Measurements from ENCODE around the gene KIF23. TPM values are rescaled to one million over a fixed set of nuclear protein-coding genes. Genes with fewer than 3 reads are reported as not detected.

Gene KIF23
- total RNA-seq = 10 to 100 TPM; 45.4 to 47.0 TPM

DNA sequence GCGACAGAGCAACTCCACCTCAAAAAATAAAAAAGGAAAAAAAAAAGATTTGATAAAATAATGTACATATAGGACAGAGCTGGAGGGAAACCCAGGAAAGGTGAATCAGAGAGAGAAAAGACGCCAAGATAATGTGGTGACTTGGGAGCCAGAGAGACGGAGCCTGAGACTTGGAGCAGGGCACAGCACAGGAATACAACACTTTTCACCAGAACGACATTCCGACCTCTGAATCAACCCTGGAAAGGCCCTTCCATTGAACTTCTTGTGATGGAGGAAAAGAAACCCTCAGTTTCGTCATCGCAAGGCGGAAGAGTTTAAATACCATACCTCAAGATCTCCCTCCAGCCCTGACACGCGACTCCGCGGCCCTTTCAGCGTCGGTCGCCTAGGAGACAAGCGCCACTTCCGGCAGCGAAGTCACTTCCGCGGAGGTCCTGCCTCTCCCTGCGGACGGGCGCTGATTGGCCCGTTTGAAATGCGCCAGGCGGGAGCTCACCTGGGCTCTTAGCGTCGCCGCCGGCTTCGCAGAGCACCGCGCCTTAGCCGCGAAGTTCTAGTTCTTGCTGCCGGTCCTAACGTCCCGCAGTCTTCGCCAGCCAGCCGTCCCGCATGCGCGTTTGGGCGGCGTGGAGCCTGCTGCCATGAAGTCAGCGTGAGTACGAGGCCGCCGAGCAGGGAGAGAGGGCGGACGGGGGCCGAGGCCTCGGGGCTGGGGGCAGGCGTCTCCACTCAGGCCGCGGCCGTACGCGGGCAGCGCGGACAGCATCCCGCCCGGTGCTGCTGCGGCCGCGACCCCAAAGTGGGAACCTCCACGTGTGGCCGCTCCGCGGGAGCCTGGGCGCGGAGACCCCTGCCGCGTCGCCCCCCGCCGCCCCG, at the start of gene KIF23:
Gene KIF23, plus strand, starts transcription at position 528 of the 879 bp plus-strand sequence. Its CDS starts 117 bp downstream, at position 645.
- ChIA-PET POLR2A (interaction anchor here (0.6 to 3.1 kb wide), 5 partner anchors 18 to 186 kb away, joined by 3 to 25 read pairs (median 3); partner anchors contain the start of gene RPLP1), CTCF (interaction anchor here (0.6 to 2.9 kb wide), 4 partner anchors 39 to 355 kb away, joined by 3 to 14 read pairs (median 4); no protein-coding TSS in a partner anchor)
- peaks cover 8% of the 10 kb centered on the region for H3K27me3 Mint-ChIP-seq
- DNase-seq = peak; percentile 95
- intact Hi-C loops (cut with micrococcal nuclease) = no loop called here
- peaks cover 21% of the 10 kb centered on the region for H3K36me3 Mint-ChIP-seq (ENCODE audit: low read depth)
- no peak for TF ChIP-seq CTCF (IDR thresholded peaks at IDR 0.05)
- H3K4me1 Mint-ChIP-seq (ENCODE audit: low read depth) = peaks cover 14% of the 10 kb centered on the region
- H3K27ac Mint-ChIP-seq = peak within 1 kb of the TSS; percentile 70
- ATAC-seq = peak; percentile 94
- H3K4me3 Mint-ChIP-seq = peak within 1 kb of the TSS; percentile 81
- no peaks in the 10 kb centered on the region for H3K9me3 Mint-ChIP-seq

- Mint-ChIP-seq H3K36me3 (ENCODE audit: low read depth) (no peaks in the 10 kb centered on the region), H3K27me3 (peaks cover 4% of the 10 kb centered on the region), H3K4me1 (ENCODE audit: low read depth) (no peaks in the 10 kb centered on the region), H3K9me3 (no peaks in the 10 kb centered on the region), H3K27ac (no peak overlapping the region), H3K4me3 (no peak overlapping the region)
- no peak for TF ChIP-seq CTCF (IDR thresholded peaks at IDR 0.05)
- POLR2A ChIA-PET = no interaction called here
- no peak for ATAC-seq
- intact Hi-C loops (cut with micrococcal nuclease) = no loop called here
- CTCF ChIA-PET = no interaction called here
- no peak for DNase-seq
Observed at GRCh38 chr15:69367236-69367635, 46.9 kb upstream of the KIF23 start.

DNA sequence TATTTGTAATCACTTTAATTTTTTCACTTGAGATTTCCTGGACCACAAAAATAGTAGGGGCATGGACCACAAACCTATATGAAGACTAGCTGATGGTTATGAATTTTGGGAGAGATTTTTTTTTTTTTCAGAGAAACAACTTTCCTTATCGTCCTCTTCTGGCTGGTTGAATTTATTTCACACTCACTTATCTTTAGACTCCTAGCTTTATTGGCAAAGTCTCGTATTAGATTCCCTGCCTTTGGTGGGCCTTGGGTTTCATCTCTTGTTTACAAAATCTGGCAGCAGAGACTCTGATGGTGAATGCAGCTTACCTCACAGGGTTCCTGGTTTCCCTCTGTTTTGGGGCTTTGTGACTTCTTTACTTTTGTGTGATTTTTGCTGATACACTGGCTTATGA, 44.5 kb upstream of the KIF23 start:
- no peak overlapping the region for H3K27ac Mint-ChIP-seq
- peaks cover 4% of the 10 kb centered on the region for H3K9me3 Mint-ChIP-seq
- ChIA-PET CTCF (interaction anchor here (0.7 to 1.0 kb wide), 2 partner anchors 25 to 34 kb away, joined by 3 to 4 read pairs; no protein-coding TSS in a partner anchor), POLR2A (no interaction called here)
- no peaks in the 10 kb centered on the region for H3K4me1 Mint-ChIP-seq (ENCODE audit: low read depth)
- H3K27me3 Mint-ChIP-seq = peaks cover 9% of the 10 kb centered on the region
- no peaks in the 10 kb centered on the region for H3K36me3 Mint-ChIP-seq (ENCODE audit: low read depth)
- TF ChIP-seq CTCF (IDR thresholded peaks at IDR 0.05) = no peak
- H3K4me3 Mint-ChIP-seq = no peak overlapping the region
- intact Hi-C loops (cut with micrococcal nuclease) = no loop called here
- ATAC-seq (no peak), DNase-seq (no peak)

GRCh38 chr15:69373406-69373805, 40.7 kb upstream of the KIF23 start:
- intact Hi-C loops (cut with micrococcal nuclease) = no loop called here

More at GRCh38 chr15:69373406-69373805, 40.7 kb upstream of the KIF23 start:
- Mint-ChIP-seq H3K4me3 (no peak overlapping the region), H3K4me1 (ENCODE audit: low read depth) (no peaks in the 10 kb centered on the region), H3K27ac (no peak overlapping the region), H3K27me3 (peaks cover 12% of the 10 kb centered on the region), H3K36me3 (ENCODE audit: low read depth) (no peaks in the 10 kb centered on the region), H3K9me3 (peaks cover 4% of the 10 kb centered on the region)
- DNase-seq (no peak), ATAC-seq (no peak)
- TF ChIP-seq CTCF (IDR thresholded peaks at IDR 0.05) = no peak
- POLR2A ChIA-PET = no interaction called here
- CTCF ChIA-PET = no interaction called here
